ENCODE measurements around the gene TCFL5.

TCFL5 gene

DNA sequence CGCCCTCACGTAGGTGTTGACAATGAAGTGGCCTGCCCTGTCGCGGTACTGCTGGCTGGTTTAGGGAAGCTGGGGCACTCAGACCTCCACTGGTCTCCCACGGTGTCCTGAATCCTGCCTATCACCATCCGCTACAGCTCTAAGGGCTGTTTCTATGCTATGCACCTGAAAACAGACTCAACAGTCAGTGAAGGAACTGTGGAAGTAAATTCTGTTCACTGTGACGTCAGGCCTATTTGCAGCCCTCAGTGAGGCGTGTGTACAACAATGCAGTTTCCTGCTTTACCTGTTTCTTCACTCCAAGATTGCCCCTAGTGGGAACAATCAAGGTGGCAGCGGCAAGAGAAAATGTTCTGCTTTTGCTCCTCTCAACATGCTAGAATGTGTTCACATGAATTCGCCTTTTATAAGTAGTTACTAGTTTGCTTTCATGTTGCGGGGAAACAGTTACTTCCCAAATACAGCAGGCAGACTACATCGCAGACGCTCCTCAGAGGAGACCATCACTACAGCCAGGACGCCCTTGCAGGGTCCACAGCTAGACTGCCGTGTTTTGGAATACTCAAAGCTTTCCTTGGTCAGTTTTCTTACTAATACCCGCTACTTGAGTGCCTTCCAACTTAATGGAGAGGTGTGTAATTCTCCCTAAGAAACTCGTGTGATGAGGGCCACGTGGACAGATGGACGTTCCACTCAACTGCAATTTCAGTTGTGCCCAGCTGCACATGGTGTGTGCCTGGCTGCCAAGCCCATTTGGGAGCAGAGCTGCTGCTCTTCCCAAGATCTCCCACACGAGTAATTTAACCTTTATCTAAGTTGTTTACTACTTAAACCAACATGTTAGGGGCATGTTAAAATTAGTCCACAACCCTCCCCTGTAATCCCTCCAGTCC lies 39.3 kb upstream of the TCFL5 start:
- H3K36me3 ChIP-seq (ENCODE audit: control insufficient read depth in 1 of 2, insufficient read depth in 2 of 2, low read depth in 1 of 2, low read length in 2 of 2) = peaks cover 37 to 62% of the 10 kb centered on the region in 2 experiments
- H3K27ac ChIP-seq (ENCODE audit: low read length, poor library complexity, severe bottlenecking) = no peak overlapping the region
- 76% methylated on average over 20 of the region's 20 CpGs for WGBS
- no peak overlapping the region for H3K4me3 ChIP-seq (ENCODE audit: insufficient read depth in 1 of 2, low read depth in 1 of 2, low read length in 2 of 2)
- H3K14ac ChIP-seq (ENCODE audit: low read length in 2 of 2) = no peak overlapping the region
- H2BK120ac ChIP-seq (ENCODE audit: low read depth, low read length) = no peak overlapping the region
- no peaks in the 10 kb centered on the region for H3K9me3 ChIP-seq (ENCODE audit: control insufficient read depth, low read length)
- peaks cover 31% of the 10 kb centered on the region for H3K4me1 ChIP-seq (ENCODE audit: control insufficient read depth, insufficient read depth, low read depth, low read length)
- H2BK5ac ChIP-seq (ENCODE audit: low read depth, low read length, poor library complexity, severe bottlenecking) = no peak overlapping the region
- no peak overlapping the region for H3K23ac ChIP-seq (ENCODE audit: low read length in 2 of 2)
- H3K79me1 ChIP-seq (replicated peaks; ENCODE audit: low read length, poor library complexity, severe bottlenecking) = peaks cover 26% of the 10 kb centered on the region
- peak overlapping the region; percentile 21 for H2AK5ac ChIP-seq (ENCODE audit: low read length, severe bottlenecking)
- no peaks in the 10 kb centered on the region for H3K27me3 ChIP-seq (ENCODE audit: control insufficient read depth in 1 of 2, insufficient read depth in 1 of 2, low read length in 2 of 2)
- H3K4me2 ChIP-seq (ENCODE audit: low read length, poor library complexity, severe bottlenecking) = no peak overlapping the region
- no peak overlapping the region for H2BK15ac ChIP-seq (ENCODE audit: low read depth, poor library complexity, severe bottlenecking)
- no peak overlapping the region for H4K91ac ChIP-seq (ENCODE audit: low read length)
- H2AFZ ChIP-seq (ENCODE audit: low read depth, low read length) = no peak overlapping the region
- H2BK12ac ChIP-seq (ENCODE audit: low read length in 2 of 2) = no peak overlapping the region
- no peak overlapping the region for H3K18ac ChIP-seq (ENCODE audit: low read depth in 1 of 2, low read length in 2 of 2)
- no peak overlapping the region for H4K8ac ChIP-seq (ENCODE audit: low read length)
- peak overlapping the region; percentile 45 for H3K9ac ChIP-seq (ENCODE audit: low read length)
- peak; percentile 24 for DNase-seq
- no peak overlapping the region for H3K4ac ChIP-seq (ENCODE audit: low read depth in 1 of 2, low read length in 2 of 2)

DNA sequence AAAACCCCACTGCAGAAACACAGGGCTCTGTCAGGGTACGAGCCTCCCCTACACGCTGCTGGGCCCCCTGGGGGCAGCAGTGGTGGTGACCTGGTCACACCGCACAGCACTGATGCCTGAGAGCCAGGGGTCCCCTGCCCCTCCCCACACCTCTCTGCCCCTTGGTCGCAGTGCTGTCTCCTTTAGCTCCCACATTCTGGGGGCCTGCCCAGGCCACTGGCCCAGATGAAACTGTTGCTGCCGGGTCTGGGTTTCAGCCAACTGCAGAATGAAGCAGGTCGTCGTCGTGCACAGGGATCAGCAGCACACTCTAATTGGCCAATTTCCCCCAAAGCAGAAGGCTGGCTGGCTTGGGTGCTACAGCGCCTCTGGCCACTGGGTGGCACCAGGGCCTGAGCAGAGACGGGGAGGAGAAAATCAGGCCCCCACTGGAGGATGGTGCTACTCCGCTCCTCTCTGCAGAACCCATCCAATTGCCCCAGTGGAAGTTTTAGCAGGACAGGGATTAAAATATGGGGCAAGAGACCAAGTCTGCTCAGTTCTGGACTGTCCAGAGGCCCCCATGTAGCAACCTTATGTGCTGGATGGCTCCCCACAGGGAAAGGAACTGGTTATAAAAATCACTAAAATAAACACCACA lies 38.5 kb upstream of the TCFL5 start:
- H2BK120ac ChIP-seq (ENCODE audit: low read depth, low read length) = no peak overlapping the region
- H3K9ac ChIP-seq (ENCODE audit: low read length) = peak overlapping the region; percentile 45
- no peak overlapping the region for H2AFZ ChIP-seq (ENCODE audit: low read depth, low read length)
- H3K14ac ChIP-seq (ENCODE audit: low read length in 2 of 2) = no peak overlapping the region
- peak overlapping the region; percentile 19 for H4K8ac ChIP-seq (ENCODE audit: low read length)
- no peak overlapping the region for H3K27ac ChIP-seq (ENCODE audit: low read length, poor library complexity, severe bottlenecking)
- H3K9me3 ChIP-seq (ENCODE audit: control insufficient read depth, low read length) = no peaks in the 10 kb centered on the region
- H2BK15ac ChIP-seq (ENCODE audit: low read depth, poor library complexity, severe bottlenecking) = no peak overlapping the region
- H3K79me1 ChIP-seq (replicated peaks; ENCODE audit: low read length, poor library complexity, severe bottlenecking) = peaks cover 29% of the 10 kb centered on the region
- no peak overlapping the region for H3K4ac ChIP-seq (ENCODE audit: low read depth in 1 of 2, low read length in 2 of 2)
- H3K4me3 ChIP-seq (ENCODE audit: insufficient read depth in 1 of 2, low read depth in 1 of 2, low read length in 2 of 2) = no peak overlapping the region
- H3K4me1 ChIP-seq (ENCODE audit: control insufficient read depth, insufficient read depth, low read depth, low read length) = peaks cover 31% of the 10 kb centered on the region
- no peak overlapping the region for H2BK5ac ChIP-seq (ENCODE audit: low read depth, low read length, poor library complexity, severe bottlenecking)
- H3K18ac ChIP-seq (ENCODE audit: low read depth in 1 of 2, low read length in 2 of 2) = no peak overlapping the region
- peak overlapping the region in 1 of 2 experiments; percentile 34 for H3K23ac ChIP-seq (ENCODE audit: low read length in 2 of 2)
- H2AK5ac ChIP-seq (ENCODE audit: low read length, severe bottlenecking) = no peak overlapping the region
- peak; percentile 77 for DNase-seq
- WGBS = 21% methylated on average over 10 of the region's 11 CpGs
- peak overlapping the region; percentile 30 for H3K4me2 ChIP-seq (ENCODE audit: low read length, poor library complexity, severe bottlenecking)
- H4K91ac ChIP-seq (ENCODE audit: low read length) = no peak overlapping the region
- no peak overlapping the region for H2BK12ac ChIP-seq (ENCODE audit: low read length in 2 of 2)
- H3K27me3 ChIP-seq (ENCODE audit: control insufficient read depth in 1 of 2, insufficient read depth in 1 of 2, low read length in 2 of 2) = no peaks in the 10 kb centered on the region
- peaks cover 35 to 62% of the 10 kb centered on the region in 2 experiments for H3K36me3 ChIP-seq (ENCODE audit: control insufficient read depth in 1 of 2, insufficient read depth in 2 of 2, low read depth in 1 of 2, low read length in 2 of 2)

DNA sequence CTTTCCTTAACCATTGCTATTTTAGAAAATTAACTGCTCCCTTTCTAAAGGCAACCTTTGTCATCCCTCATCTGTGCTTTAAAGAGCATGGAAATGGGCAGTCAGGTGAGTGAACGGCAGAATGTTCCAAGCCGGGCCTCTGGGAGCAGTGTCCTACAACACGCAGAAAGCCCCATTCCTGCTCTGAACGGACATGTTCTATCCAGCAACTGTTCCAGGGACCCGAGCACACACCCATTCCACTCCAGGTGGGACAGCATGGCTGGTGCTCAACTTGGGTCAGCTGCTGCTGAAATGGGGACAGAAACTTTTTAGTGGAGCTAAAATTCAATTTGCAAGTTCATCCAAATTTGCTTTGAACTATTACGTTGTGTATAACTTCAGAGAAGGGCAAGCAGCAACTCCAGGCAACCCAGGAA lies 38.0 kb upstream of the TCFL5 start:
- Histone ChIP-seq H3K18ac (ENCODE audit: low read depth in 1 of 2, low read length in 2 of 2) (no peak overlapping the region), H3K4me3 (ENCODE audit: insufficient read depth in 1 of 2, low read depth in 1 of 2, low read length in 2 of 2) (no peak overlapping the region), H2BK5ac (ENCODE audit: low read depth, low read length, poor library complexity, severe bottlenecking) (no peak overlapping the region), H3K36me3 (ENCODE audit: control insufficient read depth in 1 of 2, insufficient read depth in 2 of 2, low read depth in 1 of 2, low read length in 2 of 2) (peaks cover 38 to 62% of the 10 kb centered on the region in 2 experiments), H3K4me2 (ENCODE audit: low read length, poor library complexity, severe bottlenecking) (no peak overlapping the region), H2BK12ac (ENCODE audit: low read length in 2 of 2) (no peak overlapping the region), H2AFZ (ENCODE audit: low read depth, low read length) (no peak overlapping the region), H3K14ac (ENCODE audit: low read length in 2 of 2) (no peak overlapping the region), H3K27me3 (ENCODE audit: control insufficient read depth in 1 of 2, insufficient read depth in 1 of 2, low read length in 2 of 2) (no peaks in the 10 kb centered on the region), H2AK5ac (ENCODE audit: low read length, severe bottlenecking) (no peak overlapping the region), H4K8ac (ENCODE audit: low read length) (peak overlapping the region; percentile 19), H2BK120ac (ENCODE audit: low read depth, low read length) (no peak overlapping the region), H3K4ac (ENCODE audit: low read depth in 1 of 2, low read length in 2 of 2) (no peak overlapping the region), H3K79me1 (replicated peaks; ENCODE audit: low read length, poor library complexity, severe bottlenecking) (peaks cover 30% of the 10 kb centered on the region), H3K23ac (ENCODE audit: low read length in 2 of 2) (no peak overlapping the region), H3K4me1 (ENCODE audit: control insufficient read depth, insufficient read depth, low read depth, low read length) (peaks cover 31% of the 10 kb centered on the region), H3K27ac (ENCODE audit: low read length, poor library complexity, severe bottlenecking) (no peak overlapping the region), H3K9ac (ENCODE audit: low read length) (peak overlapping the region; percentile 35), H4K91ac (ENCODE audit: low read length) (no peak overlapping the region), H3K9me3 (ENCODE audit: control insufficient read depth, low read length) (no peaks in the 10 kb centered on the region), H2BK15ac (ENCODE audit: low read depth, poor library complexity, severe bottlenecking) (no peak overlapping the region)
- WGBS = 88% methylated on average over 6 of the region's 6 CpGs
- DNase-seq = no peak

DNA sequence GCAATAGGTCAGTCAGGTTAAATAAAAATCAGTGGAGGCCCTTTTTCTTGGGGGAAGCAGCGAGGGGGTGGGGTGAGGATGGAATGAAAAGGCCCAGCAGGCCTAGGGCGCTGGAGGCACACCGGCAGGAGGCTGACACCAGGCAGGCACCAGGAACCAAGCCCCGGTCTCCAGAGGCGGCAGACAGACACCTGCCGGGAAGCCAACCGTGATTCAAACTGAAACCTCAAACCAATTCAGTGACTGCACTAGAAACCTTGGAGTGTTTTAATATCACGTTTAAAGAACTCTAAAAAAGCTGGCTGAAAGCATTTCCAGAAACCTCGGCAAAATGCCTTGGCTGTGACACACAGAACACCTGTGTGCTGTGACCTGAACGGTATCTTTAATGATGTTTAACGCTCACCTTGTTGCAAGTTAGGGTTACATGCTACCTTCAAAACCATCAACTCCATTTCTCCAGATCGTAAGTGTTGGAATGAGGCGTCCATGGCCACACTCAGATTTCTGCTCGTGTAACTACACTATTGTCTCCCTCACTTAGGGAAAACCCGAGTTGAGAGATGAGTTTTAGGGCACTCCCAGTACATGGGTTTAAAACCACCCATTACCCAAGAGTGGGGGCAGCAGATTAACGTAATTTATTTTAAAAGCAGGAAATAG lies 37.5 kb upstream of the TCFL5 start:
- peaks cover 31% of the 10 kb centered on the region for H3K4me1 ChIP-seq (ENCODE audit: control insufficient read depth, insufficient read depth, low read depth, low read length)
- H3K4ac ChIP-seq (ENCODE audit: low read depth in 1 of 2, low read length in 2 of 2) = no peak overlapping the region
- peaks cover 32% of the 10 kb centered on the region for H3K79me1 ChIP-seq (replicated peaks; ENCODE audit: low read length, poor library complexity, severe bottlenecking)
- no peak overlapping the region for H2BK15ac ChIP-seq (ENCODE audit: low read depth, poor library complexity, severe bottlenecking)
- H2BK120ac ChIP-seq (ENCODE audit: low read depth, low read length) = no peak overlapping the region
- DNase-seq = no peak
- 92% methylated on average over 16 of the region's 16 CpGs for WGBS
- H4K91ac ChIP-seq (ENCODE audit: low read length) = no peak overlapping the region
- no peak overlapping the region for H2AFZ ChIP-seq (ENCODE audit: low read depth, low read length)
- no peak overlapping the region for H3K18ac ChIP-seq (ENCODE audit: low read depth in 1 of 2, low read length in 2 of 2)
- H3K4me3 ChIP-seq (ENCODE audit: insufficient read depth in 1 of 2, low read depth in 1 of 2, low read length in 2 of 2) = no peak overlapping the region
- H2AK5ac ChIP-seq (ENCODE audit: low read length, severe bottlenecking) = no peak overlapping the region
- no peak overlapping the region for H3K23ac ChIP-seq (ENCODE audit: low read length in 2 of 2)
- no peak overlapping the region for H2BK5ac ChIP-seq (ENCODE audit: low read depth, low read length, poor library complexity, severe bottlenecking)
- H4K8ac ChIP-seq (ENCODE audit: low read length) = no peak overlapping the region
- no peaks in the 10 kb centered on the region for H3K27me3 ChIP-seq (ENCODE audit: control insufficient read depth in 1 of 2, insufficient read depth in 1 of 2, low read length in 2 of 2)
- H3K27ac ChIP-seq (ENCODE audit: low read length, poor library complexity, severe bottlenecking) = no peak overlapping the region
- H2BK12ac ChIP-seq (ENCODE audit: low read length in 2 of 2) = no peak overlapping the region
- H3K9me3 ChIP-seq (ENCODE audit: control insufficient read depth, low read length) = no peaks in the 10 kb centered on the region
- peak overlapping the region; percentile 35 for H3K9ac ChIP-seq (ENCODE audit: low read length)
- H3K36me3 ChIP-seq (ENCODE audit: control insufficient read depth in 1 of 2, insufficient read depth in 2 of 2, low read depth in 1 of 2, low read length in 2 of 2) = peaks cover 42 to 63% of the 10 kb centered on the region in 2 experiments
- H3K4me2 ChIP-seq (ENCODE audit: low read length, poor library complexity, severe bottlenecking) = no peak overlapping the region
- no peak overlapping the region for H3K14ac ChIP-seq (ENCODE audit: low read length in 2 of 2)

All from mesenchymal stem cell (in vitro differentiated cells and primary cell).